T follicular helper cell (primary cell): ENCODE data around the gene TIGAR.

ENCODE experiments used
- DNase-seq: peaks from one replicate; pipeline ENCODE4 v3.0.0-alpha.2; 2020; ENCODE audit warnings: low read depth

Gene TIGAR

DNA sequence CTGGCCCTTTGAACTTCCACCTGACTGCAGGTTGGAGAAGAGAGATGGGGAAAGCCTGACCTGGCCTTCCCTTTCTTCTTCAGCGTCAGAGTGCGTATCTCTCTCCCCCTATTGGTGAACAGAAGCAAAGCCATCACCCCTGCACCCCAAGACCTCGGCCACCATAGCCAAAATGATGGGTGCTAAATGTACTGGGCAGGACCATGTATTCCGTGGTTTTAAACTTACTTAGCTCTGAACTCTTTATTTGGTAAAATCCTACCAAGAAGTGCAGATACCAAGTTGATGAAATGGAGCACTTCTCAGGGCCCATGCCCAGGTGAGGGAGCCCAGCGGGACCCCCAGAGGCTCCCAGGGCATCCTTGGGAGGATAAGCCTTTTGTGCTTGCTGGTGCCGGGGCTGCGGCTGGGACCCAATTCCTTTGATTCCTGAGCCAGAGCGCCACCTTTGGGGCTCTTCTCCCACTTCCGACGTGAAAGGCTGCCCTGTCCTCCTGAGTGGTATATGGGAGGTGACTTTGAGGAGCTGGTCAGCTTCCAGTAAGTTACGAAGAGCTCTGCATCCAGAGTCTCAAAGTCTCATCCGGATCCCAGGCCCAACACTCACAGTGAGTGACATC lies 38.0 kb upstream of the TIGAR start:
- DNase-seq, result no peak

DNA sequence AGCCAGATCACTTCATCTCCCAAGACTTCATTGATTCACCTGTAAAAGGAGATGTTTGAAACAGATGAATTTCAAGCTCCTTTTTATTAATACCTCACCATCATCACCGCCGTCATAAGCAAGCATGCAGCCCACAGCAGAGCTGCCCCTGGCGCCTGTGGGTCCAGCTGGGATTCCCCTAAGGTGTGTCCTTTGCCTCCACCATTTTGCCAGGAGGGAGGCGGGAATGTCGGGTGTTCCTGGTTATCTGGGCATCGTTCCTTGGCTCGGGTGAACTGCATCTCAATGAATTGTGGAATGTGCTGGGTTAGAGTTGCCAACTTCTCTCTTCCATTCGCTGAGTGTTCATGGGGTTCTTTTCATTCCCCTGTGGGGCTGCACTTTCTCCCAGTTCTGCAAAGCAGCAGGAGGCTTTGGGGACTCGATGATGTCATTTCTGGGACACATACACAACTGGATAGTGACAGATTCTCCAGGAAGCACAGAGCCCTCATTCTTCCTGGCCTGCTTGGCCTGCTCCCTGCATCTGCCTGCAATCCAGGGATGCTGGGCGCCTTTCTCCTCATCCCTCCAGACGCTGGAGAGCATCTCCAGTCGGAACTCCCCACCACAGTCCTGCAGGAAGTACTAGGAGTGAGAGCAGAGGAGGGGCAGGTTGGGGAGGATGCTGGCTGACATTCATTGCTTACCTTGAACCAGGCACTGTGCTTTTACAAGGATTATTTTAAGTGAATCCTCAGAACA lies 37.3 kb upstream of the TIGAR start:
- no peak for DNase-seq

DNA sequence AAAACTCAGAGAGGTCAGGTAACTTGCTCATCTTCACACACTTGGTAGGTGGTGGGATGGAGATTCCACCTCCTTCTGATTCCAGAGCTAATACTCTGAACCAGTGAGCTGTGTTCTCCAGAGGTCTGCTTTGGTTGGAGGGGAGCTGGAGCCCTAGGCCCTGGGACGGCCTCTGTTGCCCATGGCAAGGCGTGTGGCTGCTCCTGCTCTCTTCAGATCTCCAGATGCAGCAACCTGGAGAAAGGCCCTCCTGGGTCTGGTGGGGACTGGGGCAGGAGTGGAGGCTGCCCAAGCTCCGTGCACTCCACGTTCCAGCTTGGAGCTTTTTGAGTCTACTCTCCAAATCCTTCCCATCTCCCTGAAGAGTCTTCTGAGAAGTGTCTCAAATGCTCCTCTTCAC lies 36.7 kb upstream of the TIGAR start:
- no peak for DNase-seq

DNA sequence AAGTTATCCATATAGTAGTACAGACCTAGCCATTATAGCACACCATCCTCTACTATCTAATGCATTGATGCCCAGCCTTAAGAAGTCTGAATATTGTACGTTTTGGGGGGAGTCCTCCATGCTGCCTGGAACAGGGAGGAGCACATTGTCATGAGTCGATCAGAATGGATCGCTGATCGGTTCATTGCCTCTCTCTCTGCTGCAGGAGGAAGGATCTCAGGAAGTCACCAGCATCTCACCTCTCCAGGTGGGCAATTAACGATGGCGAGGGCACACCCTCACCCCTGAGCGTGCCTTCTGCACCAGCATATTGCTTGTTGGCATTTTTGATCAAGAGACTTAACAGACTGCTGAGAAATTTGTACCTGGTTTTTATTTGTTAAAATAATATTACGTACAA lies 35.9 kb upstream of the TIGAR start:
- no peak for DNase-seq

DNA sequence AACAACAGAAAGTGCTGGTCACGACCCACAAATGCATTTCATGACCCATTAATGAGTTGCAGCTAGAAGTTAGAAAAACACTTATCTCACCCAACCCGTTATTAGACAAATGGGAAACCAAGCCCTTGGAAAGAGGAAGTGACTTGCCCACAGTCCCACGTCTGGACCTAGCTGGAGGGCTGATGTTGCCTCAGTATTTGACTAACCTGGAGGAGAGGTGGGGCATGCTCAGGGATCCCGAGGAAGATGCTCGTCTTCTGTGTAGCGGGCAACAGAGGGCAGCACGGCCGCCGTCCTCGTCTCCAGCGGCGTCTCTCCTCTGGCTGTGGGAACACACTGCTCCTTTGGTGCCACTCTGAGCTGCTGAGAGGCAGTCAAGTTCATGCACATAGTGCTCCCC lies 34.8 kb upstream of the TIGAR start:
- no peak for DNase-seq

DNA sequence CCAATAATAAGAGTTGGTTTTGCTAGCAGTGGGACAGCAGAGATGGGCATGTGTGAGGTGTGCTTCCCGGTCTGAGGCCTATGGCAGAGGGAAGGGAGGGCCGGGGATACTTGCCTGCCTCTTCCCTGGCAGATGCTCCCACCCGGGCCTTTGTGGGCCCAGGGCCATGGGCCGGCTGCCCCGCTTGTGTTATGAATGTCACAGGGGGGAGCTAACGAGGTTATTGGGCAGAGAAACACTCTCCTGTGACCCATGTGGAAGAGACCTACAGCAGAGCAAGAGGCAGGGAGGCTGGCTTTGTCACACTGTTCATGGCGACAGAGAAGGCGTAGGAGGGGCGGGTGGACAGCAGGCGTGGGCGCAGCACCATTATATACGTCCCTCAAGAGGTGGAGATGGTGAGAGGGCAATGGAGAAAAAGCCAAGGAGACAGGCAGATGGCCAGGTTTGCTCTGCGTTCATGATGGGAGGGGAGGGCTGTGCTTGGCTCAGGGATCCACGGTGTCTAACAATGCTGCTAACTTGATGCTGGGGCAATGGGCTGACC lies 34.2 kb upstream of the TIGAR start:
- no peak for DNase-seq

DNA sequence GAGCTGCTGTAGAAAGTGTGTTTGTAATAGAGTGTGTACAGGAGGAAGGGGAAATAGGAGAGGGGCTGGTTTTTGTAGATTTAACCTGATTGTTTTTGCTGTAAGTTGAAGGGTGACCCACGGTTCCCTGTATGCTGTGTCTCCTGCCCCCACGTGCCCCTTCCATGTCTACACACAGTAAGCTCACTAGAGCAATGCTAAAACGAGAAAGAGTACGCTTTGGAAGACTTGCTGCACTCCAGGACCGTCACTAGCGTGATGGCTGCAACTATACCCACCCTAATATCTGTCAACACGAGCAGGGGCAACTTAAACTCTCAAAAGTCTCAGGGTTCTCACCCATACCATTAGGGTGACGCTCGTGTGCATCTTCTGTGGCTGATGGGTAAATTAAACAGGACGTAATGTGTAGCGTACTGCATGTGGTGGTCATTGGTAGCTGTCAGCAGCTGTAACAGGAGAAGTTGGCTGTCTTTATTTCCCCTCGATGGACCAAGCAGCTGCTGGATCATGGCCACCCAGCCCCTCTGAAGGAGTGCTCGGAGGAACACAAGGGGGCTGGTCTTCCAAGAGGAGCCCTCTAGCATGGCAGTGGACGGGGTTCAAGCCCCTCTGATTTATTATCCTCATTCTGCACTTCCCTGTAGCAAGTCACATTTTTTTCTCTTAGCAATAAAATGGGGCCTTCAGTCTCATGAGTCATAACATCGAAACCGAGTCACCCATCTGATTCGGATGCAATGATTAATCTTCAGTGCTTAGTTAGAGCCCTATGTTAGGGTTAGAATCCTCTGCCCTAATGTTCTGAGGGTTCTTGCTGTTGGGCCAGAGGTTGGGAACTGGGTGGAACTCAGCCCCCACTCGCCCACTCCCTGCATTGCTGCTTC lies 33.4 kb upstream of the TIGAR start:
- DNase-seq, result no peak

DNA sequence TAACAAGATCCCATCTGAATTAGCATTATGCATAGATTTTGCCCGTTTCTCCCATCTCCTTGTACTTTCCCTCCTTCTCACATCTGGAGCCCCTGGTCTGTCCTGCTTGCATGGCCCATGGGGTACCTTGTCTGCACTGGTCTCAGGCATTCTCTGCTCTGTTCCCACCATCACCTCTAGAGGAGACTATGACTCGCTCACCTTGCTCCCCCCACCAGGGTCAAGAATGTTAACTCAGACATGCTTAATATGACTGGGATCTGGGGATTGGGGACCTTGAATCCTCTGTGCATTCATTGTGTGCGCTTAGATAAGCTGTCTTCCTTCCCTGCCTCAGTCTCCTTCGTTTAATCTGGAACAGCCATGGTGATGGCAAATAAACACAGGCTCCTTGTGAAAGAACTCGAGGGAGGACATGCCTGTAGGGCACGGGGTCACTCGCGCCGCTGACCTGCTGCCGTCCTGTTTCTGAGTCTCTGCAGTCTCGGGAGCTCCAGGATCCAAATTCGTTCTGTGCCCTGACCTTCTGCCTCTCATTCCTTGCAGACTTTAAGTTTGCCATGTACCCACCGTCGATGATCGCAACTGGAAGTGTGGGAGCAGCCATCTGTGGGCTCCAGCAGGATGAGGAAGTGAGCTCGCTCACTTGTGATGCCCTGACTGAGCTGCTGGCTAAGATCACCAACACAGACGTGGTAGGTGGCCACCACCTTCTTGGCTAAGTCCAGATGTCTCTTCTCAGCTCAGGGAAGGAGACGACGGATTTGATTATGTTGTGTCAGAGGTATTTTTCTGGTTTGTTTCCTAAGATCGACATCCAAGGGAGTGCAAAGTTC lies 32.5 kb upstream of the TIGAR start:
- no peak for DNase-seq

DNA sequence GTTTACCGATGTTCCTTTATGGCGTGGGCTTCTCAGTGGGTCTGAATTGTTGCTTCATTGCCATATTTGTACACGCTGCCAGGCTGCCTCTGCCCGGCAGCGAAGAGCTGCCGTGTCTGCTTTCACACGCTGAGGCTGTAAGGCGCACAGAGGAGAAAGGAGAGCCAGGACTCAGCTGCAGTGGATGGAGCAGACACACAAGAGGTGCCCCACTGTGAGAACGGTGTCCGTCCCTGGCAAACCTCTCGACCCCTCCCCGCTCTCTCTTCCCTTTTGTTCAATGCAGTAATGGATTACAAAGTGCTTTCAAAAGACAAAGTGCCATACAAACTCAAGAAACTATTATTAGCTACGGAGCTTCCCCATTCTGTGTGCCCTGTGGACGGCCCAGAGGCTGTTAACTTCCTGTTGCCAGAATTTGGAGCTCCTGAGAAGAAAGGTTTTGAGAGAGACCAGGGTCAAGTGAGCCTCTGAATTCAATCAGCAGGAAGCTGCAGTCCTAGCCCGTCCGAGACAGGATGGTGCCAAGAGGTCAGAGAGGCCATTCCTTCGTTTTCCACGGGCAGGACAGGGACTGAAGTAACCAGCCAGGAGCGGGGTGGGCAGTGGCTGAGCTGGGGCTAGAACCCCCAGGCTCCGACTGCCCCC lies 31.7 kb upstream of the TIGAR start:
- no peak for DNase-seq

DNA sequence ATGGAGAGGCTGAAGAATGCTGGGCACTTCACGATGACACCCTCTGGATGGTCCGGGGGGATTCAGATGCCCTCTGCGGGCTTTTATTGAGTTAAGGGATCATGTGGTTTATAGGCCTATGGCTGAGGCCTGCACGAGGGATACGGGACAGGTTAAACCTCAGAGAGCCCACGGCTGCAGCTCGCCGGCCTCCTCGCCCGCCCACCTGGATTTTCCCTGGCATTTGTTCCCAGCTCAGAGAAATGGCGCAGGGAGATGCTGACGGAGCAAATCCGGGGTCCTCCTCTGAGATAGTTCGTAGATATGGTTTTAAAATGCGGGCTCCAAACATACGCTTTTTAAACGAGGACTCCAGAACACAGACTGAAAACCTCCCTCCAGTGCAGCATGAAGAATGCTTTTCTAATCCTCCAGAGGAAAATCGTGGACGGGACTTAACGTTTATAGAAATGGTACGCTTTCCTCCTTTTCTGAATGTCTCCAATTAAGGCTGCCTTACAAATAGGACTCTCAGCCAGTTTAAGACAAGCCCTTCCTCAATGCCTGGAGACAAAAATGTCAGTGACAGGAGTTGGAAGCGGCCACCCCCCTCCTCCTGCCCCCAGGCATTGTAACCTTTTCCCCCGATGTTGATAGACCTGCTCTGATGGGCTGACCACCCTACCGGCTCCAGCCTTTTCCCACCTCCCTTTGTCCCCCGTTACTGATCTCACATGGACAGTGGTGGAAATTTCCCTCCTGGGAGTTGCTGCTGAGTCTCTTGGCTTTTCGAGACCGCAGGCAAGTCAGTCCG lies 30.8 kb upstream of the TIGAR start:
- no peak for DNase-seq

DNA sequence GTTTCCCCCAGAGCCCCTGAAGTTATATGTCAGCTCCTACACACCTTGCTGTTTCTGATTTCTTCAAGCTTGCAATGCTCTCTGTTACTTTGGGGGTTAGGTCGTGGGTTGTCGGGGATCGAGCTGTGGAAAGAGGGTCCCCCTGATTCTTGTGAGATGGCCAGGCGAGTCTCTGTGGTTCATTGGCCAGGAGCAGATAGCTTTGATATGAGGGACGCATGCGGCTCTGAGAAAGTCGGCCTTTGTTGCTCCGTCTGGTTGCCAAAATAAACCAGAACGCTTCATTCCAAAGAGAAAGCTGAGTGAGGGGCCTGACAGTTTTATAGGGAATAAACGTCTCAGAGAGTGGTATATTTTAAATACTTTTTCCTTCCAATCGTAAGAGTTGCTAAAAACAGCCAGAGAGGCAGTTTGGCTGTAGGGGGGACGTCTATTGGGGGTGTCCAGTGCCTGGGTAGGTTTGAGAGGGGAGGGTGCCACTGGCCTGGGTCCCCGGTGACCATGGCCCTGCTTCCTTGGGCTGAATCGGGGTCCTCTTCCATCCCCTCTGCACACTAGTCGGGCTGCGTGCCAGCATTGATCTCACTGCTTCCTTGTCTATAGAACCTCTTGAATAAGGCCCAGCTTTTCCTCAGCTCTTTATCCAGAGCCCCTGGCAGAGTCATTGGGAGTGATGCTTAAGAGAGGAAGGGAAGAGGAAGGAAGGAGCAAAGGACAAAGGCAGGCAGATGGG lies 28.5 kb upstream of the TIGAR start:
- no peak for DNase-seq

DNA sequence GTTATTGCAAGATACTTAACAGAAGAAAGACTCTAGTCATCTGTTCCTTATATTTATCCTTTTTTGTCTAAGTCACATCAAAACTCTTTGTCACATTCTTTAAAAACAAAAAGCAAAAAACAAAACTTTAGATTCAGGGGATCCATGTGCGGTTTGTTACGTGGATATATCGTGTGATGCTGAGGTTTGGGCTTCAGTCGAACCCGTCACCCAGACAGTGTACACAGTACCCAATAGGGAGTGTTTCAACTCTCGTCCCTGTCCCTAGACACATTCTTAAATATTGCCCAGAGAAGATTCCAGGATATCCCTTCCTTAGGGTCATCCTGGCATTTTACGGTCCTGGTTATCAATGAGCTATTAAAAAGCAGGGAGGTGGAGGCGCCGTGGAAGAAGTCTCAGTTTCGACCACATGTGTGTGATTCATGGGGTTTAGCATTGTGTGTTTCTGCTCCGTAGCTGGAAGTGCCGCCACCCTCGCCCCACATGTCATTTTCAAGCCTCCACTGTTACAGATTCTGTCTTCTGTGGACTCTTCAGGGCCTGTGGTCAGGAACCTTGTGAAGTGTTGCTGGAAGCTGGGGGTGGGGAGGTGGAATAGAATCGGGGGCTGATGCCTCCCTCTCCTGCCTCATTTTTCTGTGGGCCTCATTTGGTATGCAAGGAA lies 27.6 kb upstream of the TIGAR start:
- DNase-seq, result no peak

DNA sequence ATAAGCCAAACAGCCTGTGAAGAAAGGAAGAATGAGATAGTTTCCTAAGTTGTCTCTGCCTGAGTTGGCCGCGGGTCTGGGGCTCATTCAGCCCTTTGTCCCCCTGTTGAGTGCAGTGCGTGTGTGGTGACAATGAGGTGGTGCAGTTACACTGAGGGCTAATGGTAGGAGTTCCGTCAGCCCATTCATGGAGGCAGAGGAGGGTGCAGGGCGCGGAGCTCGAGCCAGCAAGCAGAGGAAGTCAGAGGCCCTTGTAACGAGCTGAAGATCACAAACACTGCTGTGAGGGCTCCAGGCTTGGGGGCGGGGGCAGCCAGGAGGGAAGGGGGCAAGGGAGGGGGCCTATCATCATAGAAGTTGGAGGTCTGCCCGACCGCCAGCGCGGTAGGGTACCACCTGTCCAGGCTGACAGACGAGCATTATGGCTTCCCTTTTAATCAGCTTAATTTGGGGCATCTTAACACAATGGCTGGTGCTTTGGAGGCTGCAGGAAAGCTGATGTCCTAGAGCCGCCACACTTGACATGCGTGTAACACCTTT lies 27.0 kb upstream of the TIGAR start:
- DNase-seq, result no peak

DNA sequence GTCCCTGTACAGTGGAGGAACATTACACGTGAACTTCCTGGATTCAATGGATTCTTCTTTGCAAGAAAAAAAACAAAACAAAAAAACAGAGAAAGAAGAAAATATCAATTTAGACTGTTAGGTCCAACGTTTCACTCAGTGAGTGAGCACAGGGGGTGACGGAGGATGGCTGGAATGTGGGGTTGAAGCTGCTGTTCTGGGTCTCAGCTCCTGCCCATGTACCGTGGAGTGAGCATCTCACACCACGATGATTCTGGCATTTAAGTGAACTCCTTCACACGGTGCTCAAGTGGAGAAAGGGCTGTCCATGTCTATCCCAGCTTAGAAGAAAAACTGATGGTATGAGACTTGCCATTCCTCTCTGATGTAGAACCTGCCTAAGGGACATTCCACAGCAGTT lies 24.3 kb upstream of the TIGAR start:
- no peak for DNase-seq

DNA sequence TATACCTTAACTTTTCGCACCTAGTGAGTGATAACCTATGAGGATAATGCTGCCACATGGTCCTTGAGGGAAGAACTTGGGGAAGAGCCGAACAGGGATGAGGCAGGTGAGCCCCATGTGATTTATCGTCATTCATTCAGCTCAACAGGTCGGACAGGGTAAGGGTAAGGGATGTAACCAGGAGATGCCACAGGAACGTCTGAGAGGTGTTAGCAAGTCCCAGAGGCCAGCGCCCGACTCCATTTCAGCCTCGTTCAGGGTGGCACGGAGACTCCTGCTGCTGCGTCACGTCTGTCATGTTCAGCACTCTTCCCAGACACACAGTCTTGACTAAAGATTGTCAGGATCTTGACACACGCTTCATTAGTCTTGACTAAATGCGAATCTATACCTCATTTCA lies 23.4 kb upstream of the TIGAR start:
- no peak for DNase-seq

DNA sequence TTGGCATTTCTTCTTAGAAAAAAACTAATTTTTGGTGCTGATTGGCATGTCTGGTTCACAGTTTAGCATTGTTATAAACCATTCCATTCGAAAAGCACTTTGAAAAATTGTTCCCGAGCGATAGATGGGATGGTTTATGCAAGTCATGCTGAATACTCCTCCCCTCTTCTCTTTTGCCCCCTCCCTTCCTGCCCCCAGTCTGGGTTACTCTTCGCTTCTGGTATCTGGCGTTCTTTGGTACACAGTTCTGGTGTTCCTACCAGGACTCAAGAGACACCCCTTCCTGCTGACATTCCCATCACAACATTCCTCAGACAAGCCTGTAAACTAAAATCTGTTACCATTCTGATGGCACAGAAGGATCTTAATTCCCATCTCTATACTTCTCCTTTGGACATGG lies 20.1 kb upstream of the TIGAR start:
- DNase-seq, result no peak

DNA sequence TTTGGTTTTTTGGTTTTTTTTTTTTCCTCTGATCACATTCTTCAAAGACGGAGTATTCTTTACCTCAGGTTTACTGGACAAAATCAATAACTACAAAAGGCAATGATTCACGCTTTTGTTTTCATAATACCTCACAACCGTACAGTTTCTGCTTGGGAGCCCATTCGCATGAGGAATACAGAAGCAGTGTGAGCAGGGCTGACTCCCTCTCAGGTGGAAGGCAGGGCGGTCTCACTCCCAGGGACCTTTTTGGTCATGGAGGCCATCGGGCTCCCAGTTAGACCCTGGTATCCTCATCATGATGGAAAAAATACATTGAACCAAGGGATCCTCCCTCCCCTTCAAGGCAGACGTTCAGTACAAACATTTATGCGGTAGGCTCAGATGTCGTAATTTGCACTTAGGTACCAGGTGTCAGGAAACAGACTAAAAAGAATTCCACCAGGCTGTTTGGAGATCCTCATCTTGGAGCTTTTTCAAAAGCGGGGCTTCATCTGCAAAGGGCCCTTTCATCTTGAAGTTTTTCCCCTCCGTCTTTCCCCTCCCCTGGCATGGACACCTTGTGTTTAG lies 19.0 kb upstream of the TIGAR start:
- DNase-seq, result no peak

DNA sequence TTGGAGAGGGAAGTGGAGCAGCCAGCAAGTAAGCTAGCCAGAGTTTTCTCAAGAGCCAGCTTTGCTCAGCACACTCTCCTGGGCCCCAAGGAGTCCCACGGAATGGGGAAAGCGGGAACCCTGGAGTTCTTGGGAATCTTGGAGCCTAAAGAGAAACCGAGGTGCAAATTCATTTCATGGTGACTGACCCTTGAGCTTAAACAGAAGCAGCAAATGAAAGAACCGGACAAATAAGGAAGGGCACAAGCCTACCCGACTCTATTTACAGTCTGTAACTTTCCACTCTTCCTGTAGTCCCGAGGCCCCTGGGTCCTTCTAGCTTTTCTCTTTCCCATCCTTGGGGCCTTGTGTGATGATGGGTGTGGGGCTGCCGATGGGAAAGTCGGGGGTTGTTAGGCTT lies 18.1 kb upstream of the TIGAR start:
- no peak for DNase-seq

DNA sequence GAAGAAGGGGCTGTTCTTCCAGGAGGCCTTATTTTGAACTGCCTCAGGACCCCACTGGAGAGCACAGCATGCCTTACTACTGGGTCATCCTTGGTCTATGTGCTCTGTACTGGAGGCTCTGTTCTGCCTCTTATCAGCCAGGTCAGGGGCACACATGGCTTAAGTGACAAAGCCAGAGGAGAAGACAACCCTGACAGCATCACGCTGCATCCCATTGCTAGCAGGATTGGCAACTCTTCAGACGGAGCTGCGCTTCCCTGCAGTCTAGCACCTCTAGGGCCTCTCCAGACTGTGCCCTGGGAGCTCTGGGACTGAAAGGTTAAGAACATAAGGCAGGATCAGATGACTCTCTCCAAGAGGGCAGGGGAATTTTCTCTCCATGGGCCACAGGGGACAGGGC lies 17.3 kb upstream of the TIGAR start:
- no peak for DNase-seq
